Measurements from ENCODE around the gene ZNF454.

The ZNF454 gene

GRCh38 chr5:178993955-178994579 is 53.1 kb downstream of the ZNF454 start:
- no peak for DNase-seq

- no peak for DNase-seq
These were observed 53.8 kb downstream of the ZNF454 start, which contains the start of gene GRM6 for GRCh38 chr5:178994580-178995340. TSS of gene GRM6 (minus strand) at chr5:178995320. CDS start at chr5:178994944, 376 bp downstream.

- no peak for DNase-seq
These were observed 54.3 kb downstream of the ZNF454 start for GRCh38 chr5:178995341-178995690.

GRCh38 chr5:178996156-178996555 is 55.2 kb downstream of the ZNF454 start:
- no peak for DNase-seq

GRCh38 chr5:178997191-178997590 is 56.2 kb downstream of the ZNF454 start:
- DNase-seq: no peak

DNA sequence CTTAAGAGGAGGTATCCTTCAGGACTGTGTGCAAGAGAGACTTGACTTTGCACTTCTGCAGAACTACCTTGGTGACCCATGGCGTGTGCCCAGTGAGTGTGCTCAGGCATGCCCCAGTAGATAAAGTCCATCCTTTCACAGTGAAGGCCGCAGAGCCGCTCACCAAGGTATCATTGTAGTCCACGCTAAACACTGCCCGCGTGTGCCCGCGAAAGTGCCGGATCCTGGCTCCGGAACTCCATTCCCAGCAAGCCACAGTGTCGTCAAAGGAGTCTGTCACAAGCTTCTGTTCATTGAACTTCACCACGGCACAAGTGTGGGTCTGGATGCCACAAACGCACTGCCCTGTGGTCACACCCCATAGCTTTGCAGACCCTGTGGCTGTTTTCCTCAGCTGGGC is 57.4 kb downstream of the ZNF454 start:
- no peak for DNase-seq

GRCh38 chr5:179006564-179006963 is 65.6 kb downstream of the ZNF454 start:
- DNase-seq: no peak

- no peak for DNase-seq
These were observed 67.7 kb downstream of the ZNF454 start for GRCh38 chr5:179008667-179009066.

Data from CD4-positive, alpha-beta T cell treated with Interferon gamma for 1 hour (primary cell).